Measurements from ENCODE around the gene LCN2. TPM values are rescaled to one million over a fixed set of nuclear protein-coding genes. Genes with fewer than 3 reads are reported as not detected.

The LCN2 gene
- total and polyA plus RNA-seq, 9 donors, result 0.09 to 2.8 (median 1.2) TPM

DNA sequence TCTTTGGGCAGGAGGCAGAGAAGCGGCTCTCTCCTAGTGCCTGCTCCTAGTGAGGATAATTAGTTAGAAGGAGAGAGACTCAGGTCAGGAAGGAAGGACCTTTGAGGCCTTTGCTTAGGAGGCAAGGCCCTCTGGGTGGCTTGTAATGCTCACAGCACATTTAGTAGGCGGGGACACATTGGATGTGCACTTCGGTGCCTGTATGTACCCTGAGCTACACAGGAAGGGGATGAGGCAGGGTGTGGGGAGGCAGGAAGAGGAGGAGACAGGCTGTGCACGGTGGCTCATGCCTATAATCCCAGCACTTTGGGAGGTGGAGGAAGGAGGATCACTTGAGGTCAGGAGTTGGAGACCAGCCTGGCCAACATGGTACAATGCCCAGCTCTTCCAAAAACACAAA lies 7.2 kb upstream of the LCN2 start:
- Histone ChIP-seq H3K27ac (ENCODE audit: low read length) (no peak overlapping the region), H3K27me3 (ENCODE audit: control insufficient read depth, insufficient read depth, low read length) (peaks cover 4% of the 10 kb centered on the region), H3K4me1 (ENCODE audit: control insufficient read depth, insufficient read depth, low read length) (peaks cover 29% of the 10 kb centered on the region), H3K9me3 (replicated peaks; ENCODE audit: control insufficient read depth, low read depth, low read length) (no peaks in the 10 kb centered on the region), H3K4me3 (ENCODE audit: low read length) (no peak overlapping the region), H3K36me3 (ENCODE audit: control insufficient read depth, insufficient read depth, low read length) (no peaks in the 10 kb centered on the region)
- DNase-seq, result no peak
- WGBS (ENCODE audit: insufficient coverage), result 53% methylated on average over 3 of the region's 4 CpGs

DNA sequence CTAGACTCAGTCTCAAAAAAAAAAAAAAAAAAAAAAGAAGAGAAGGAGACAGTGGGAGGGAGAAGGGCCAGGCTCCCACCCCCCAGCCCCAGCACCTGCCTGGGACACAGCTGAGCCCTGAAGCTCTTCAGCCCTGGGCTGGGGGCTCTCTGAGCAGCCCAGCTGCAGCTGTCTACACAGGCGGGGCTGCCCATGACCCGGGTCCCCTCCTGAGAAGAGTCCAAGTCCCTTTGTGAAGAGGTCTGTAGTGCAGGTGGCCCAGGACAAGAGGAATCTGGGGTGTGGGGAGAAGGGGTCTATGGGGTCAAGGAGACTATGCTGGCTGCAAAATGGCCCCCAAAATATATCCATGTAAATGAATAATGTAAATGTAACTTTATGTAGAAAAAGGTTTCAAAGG lies 6.7 kb upstream of the LCN2 start:
- H3K4me3 ChIP-seq (ENCODE audit: low read length), result no peak overlapping the region
- no peaks in the 10 kb centered on the region for H3K36me3 ChIP-seq (ENCODE audit: control insufficient read depth, insufficient read depth, low read length)
- WGBS (ENCODE audit: insufficient coverage), result 50% methylated on average over 1 of the region's 2 CpGs
- peaks cover 29% of the 10 kb centered on the region for H3K4me1 ChIP-seq (ENCODE audit: control insufficient read depth, insufficient read depth, low read length)
- H3K27ac ChIP-seq (ENCODE audit: low read length), result no peak overlapping the region
- no peaks in the 10 kb centered on the region for H3K9me3 ChIP-seq (replicated peaks; ENCODE audit: control insufficient read depth, low read depth, low read length)
- peaks cover 4% of the 10 kb centered on the region for H3K27me3 ChIP-seq (ENCODE audit: control insufficient read depth, insufficient read depth, low read length)
- DNase-seq, result no peak

DNA sequence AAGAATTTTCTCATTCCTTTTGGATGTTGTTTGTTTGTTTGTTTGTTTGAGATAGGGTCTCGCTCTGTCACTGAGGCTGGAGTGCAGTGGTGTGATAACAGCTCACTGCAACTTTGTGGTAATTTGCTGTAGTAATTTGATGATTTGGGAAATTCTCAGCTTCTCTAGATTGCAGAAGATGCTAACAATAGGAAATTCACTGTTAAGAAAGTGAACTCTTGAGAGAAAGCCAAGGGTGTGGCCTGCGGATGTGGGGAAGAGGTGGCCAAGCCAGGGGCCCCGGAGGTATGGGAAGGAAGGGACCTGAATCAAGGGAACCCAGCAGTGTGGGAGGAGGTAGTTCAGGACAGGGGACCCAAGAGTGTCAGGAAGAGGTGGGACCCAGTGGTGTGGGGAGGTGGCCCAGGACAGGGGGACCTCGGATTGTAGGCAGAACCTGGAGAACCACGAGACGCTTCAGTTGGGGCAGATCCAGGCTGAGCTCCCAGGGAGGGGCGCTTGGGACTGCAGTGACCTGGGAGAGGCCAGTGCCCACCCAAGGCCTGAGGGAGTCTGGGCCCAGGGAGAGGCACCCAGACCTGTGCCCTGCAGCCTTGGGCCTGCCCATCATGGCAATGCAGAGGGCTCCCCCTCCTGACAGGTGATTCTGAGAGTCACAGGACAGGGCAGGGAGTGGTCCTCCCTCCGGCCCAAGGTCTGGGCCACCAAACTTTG lies 5.6 kb upstream of the LCN2 start:
- Histone ChIP-seq H3K4me3 (ENCODE audit: low read length) (no peak overlapping the region), H3K4me1 (ENCODE audit: control insufficient read depth, insufficient read depth, low read length) (peaks cover 27% of the 10 kb centered on the region), H3K36me3 (ENCODE audit: control insufficient read depth, insufficient read depth, low read length) (no peaks in the 10 kb centered on the region), H3K27ac (ENCODE audit: low read length) (no peak overlapping the region), H3K27me3 (ENCODE audit: control insufficient read depth, insufficient read depth, low read length) (peaks cover 4% of the 10 kb centered on the region), H3K9me3 (replicated peaks; ENCODE audit: control insufficient read depth, low read depth, low read length) (no peaks in the 10 kb centered on the region)
- DNase-seq, result no peak
- 63% methylated on average over 7 of the region's 8 CpGs for WGBS (ENCODE audit: insufficient coverage)

DNA sequence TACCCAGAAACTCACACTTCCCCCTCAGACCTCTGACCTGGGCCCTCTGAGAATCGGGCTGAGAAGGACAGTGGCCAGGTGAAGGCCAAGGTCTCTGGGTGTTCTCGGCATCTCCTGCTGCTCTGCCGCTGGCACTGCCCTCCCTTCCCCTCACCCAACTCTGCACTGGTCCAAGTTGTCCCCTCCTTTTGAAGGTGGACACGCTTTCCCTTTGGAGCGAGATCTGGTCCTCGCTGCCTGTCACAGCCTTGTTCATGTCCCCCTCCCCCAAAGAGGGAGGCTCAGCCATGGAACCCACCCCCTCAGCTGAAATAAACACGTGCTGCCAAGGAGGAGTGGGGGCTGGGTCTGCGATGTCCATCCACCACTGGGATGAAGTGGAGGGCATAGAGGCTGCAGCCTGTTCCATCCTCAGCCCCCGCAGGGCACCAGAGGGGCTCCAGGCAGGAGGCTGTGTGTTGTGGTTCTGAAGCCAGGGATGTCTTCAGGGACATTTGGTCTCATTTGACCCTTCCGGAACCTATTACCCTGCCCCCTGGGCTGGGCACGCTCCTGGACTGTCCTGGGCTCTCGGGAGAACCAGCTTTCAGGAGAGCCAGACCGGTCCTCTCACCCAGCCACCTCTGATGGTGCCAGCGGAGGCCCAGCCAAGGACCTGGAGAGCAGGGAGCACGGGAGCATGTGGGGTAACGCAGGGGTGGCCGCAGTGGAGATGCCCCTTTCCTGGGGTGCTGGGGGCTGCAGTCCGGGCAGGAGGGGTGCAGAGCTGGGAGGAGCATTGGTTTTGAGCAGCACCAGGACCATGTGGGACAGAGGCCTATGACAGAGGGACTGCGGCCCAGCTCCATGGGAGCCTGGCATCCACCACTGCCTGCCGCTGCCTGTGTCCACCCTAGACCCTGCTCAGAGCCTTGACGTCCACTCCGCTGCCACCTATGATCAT lies 4.7 kb upstream of the LCN2 start:
- H3K9me3 ChIP-seq (replicated peaks; ENCODE audit: control insufficient read depth, low read depth, low read length), result no peaks in the 10 kb centered on the region
- WGBS (ENCODE audit: insufficient coverage), result 90% methylated on average over 15 of the region's 22 CpGs
- H3K4me3 ChIP-seq (ENCODE audit: low read length), result no peak overlapping the region
- H3K4me1 ChIP-seq (ENCODE audit: control insufficient read depth, insufficient read depth, low read length), result peaks cover 29% of the 10 kb centered on the region
- H3K27ac ChIP-seq (ENCODE audit: low read length), result no peak overlapping the region
- no peak for DNase-seq
- H3K27me3 ChIP-seq (ENCODE audit: control insufficient read depth, insufficient read depth, low read length), result peaks cover under 1% of the 10 kb centered on the region
- no peaks in the 10 kb centered on the region for H3K36me3 ChIP-seq (ENCODE audit: control insufficient read depth, insufficient read depth, low read length)

DNA sequence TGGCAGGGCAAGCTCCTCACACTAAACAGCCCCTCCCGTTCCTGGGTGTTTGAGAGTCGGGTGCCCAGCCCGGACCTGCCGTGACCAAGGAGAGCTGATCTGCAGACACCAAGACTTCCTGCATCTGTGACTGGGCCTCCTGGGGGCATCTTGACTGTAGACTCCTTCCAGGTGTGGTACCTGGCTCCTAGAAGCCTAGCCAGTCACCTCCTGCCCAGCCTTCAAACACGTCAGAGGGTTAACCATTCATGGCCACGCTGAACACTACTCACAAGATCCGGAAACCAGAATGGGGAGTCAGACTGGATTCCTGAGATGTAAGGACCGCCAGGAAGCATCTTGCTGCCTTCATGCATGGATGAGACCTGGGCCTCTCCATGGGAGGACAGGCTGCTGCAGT lies 3.7 kb upstream of the LCN2 start:
- Histone ChIP-seq H3K27ac (ENCODE audit: low read length) (no peak overlapping the region), H3K36me3 (ENCODE audit: control insufficient read depth, insufficient read depth, low read length) (no peaks in the 10 kb centered on the region), H3K4me1 (ENCODE audit: control insufficient read depth, insufficient read depth, low read length) (peaks cover 33% of the 10 kb centered on the region), H3K9me3 (replicated peaks; ENCODE audit: control insufficient read depth, low read depth, low read length) (no peaks in the 10 kb centered on the region), H3K27me3 (ENCODE audit: control insufficient read depth, insufficient read depth, low read length) (no peaks in the 10 kb centered on the region), H3K4me3 (ENCODE audit: low read length) (no peak overlapping the region)
- no peak for DNase-seq
- 51% methylated on average over 8 of the region's 8 CpGs for WGBS (ENCODE audit: insufficient coverage)

DNA sequence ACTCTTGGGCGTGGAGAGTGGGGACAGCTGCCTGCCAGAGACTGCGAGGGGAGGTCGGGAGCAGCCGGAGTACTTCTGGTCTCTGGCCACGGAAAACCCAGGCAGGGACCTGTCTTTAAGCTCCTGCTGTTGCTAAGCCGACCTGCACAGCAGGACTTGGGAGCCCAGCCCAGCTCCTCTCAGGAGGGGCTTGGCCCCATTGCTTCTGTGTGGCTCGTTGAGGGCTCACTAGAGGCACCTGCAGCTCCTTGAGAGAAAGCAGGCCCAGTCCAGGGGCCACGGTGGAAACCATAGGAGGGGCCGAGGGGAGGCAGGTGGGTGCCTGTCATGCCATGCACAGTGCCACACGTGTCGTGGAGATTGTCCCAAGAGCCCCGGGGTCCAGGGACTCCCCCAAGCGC lies 3.3 kb upstream of the LCN2 start:
- Histone ChIP-seq H3K27me3 (ENCODE audit: control insufficient read depth, insufficient read depth, low read length) (no peaks in the 10 kb centered on the region), H3K4me1 (ENCODE audit: control insufficient read depth, insufficient read depth, low read length) (peaks cover 37% of the 10 kb centered on the region), H3K27ac (ENCODE audit: low read length) (no peak overlapping the region), H3K9me3 (replicated peaks; ENCODE audit: control insufficient read depth, low read depth, low read length) (no peaks in the 10 kb centered on the region), H3K4me3 (ENCODE audit: low read length) (no peak overlapping the region), H3K36me3 (ENCODE audit: control insufficient read depth, insufficient read depth, low read length) (no peaks in the 10 kb centered on the region)
- no peak for DNase-seq
- WGBS (ENCODE audit: insufficient coverage), result 59% methylated on average over 13 of the region's 13 CpGs

DNA sequence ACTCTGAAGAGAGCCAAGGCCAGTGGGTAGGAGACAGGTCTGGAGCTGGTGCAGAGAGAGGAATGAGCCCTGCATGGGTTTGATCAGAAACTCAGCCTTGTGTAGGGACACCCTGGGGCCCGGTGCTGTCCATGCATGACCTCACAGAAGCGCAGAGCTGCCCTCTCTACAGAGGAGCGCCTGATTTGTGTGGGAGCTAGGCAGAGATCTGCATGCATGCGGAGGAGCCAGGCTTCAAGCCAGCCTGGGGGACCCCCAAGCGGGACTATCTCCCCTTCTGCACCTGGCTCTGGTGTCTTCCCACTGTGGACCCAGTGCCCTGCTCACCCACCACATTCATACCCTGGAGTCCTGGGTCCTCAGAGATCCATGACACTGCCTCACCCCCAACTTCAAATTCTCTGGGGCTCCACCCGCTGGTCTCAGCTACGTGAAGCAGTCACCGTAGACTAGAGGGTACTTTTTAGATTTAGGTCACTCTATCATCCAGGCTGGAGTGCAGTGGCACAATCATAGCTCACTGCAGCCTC lies 2.6 kb upstream of the LCN2 start:
- Histone ChIP-seq H3K27ac (ENCODE audit: low read length) (no peak overlapping the region), H3K4me1 (ENCODE audit: control insufficient read depth, insufficient read depth, low read length) (peaks cover 38% of the 10 kb centered on the region), H3K36me3 (ENCODE audit: control insufficient read depth, insufficient read depth, low read length) (no peaks in the 10 kb centered on the region), H3K27me3 (ENCODE audit: control insufficient read depth, insufficient read depth, low read length) (peaks cover 3% of the 10 kb centered on the region), H3K9me3 (replicated peaks; ENCODE audit: control insufficient read depth, low read depth, low read length) (no peaks in the 10 kb centered on the region), H3K4me3 (ENCODE audit: low read length) (no peak overlapping the region)
- DNase-seq, result no peak
- 90% methylated on average over 7 of the region's 8 CpGs for WGBS (ENCODE audit: insufficient coverage)

DNA sequence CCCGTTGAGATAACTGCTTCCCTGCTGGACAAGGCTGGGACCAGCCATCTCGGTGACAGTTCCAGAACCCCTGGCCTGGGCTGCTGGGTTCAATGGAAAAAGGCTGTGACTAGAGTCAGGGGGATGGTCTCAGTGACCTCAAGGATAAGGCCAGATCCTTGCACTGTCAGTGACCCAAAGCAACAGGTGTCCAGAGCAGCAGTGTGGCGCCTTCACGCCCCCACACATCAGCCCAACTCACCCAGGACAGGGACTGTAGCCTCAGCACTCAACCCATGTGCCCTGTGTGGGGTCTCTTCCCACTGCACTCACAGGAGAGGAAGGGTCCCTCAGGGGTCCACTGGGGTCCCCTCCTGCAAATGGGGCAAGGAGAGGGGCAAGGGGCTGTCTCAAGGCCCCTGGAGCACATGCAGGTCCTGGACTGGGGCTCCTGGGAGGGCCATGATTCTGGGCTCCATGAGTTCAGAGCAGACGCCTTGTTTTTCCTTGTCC lies 698 bp upstream of the LCN2 start:
- 86% methylated on average over 3 of the region's 5 CpGs for WGBS (ENCODE audit: insufficient coverage)
- no peak for DNase-seq
- no peaks in the 10 kb centered on the region for H3K36me3 ChIP-seq (ENCODE audit: control insufficient read depth, insufficient read depth, low read length)
- no peaks in the 10 kb centered on the region for H3K9me3 ChIP-seq (replicated peaks; ENCODE audit: control insufficient read depth, low read depth, low read length)
- peaks cover 5% of the 10 kb centered on the region for H3K27me3 ChIP-seq (ENCODE audit: control insufficient read depth, insufficient read depth, low read length)
- peaks cover 30% of the 10 kb centered on the region for H3K4me1 ChIP-seq (ENCODE audit: control insufficient read depth, insufficient read depth, low read length)
- H3K27ac ChIP-seq (ENCODE audit: low read length), result no peak overlapping the region
- no peak overlapping the region for H3K4me3 ChIP-seq (ENCODE audit: low read length)

DNA sequence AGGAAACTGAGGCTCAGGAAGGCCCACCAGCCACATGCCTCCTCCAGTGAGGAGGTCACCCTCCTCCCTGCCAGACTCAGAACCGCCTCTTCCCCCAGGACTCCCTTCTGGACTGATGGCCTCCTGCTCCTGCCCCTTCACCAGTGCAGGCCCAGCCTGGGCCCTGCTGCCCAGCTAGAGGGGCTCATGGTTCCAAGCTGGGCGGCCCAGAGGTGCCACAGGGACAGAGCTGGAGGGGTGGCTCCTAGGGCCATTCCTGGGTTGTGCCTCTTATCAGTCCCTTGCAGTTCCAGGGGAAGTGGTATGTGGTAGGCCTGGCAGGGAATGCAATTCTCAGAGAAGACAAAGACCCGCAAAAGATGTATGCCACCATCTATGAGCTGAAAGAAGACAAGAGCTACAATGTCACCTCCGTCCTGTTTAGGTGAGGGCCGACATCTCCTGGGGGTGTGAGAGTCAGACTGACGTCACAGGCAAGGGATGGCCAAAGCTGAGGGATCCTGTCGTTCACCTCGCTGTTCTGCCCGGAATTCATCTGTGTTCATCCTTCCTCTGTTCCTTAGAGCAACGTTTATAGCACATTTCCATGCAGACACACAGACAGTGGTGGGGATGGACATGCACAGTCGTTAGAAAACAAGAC lies 819 bp downstream of the LCN2 start:
- no peak overlapping the region for H3K4me3 ChIP-seq (ENCODE audit: low read length)

More for the DNA sequence above, 819 bp downstream of the LCN2 start:
- 65% methylated on average over 10 of the region's 11 CpGs for WGBS (ENCODE audit: insufficient coverage)
- peaks cover 5% of the 10 kb centered on the region for H3K27me3 ChIP-seq (ENCODE audit: control insufficient read depth, insufficient read depth, low read length)
- no peak overlapping the region for H3K27ac ChIP-seq (ENCODE audit: low read length)
- H3K9me3 ChIP-seq (replicated peaks; ENCODE audit: control insufficient read depth, low read depth, low read length), result no peaks in the 10 kb centered on the region
- H3K36me3 ChIP-seq (ENCODE audit: control insufficient read depth, insufficient read depth, low read length), result no peaks in the 10 kb centered on the region
- H3K4me1 ChIP-seq (ENCODE audit: control insufficient read depth, insufficient read depth, low read length), result peaks cover 28% of the 10 kb centered on the region
- DNase-seq, result no peak

Data from muscle of leg (tissue), 11 donors.